A673 (cell line): Measurements from ENCODE around the gene PCNX1. TPM values are rescaled to one million over a fixed set of nuclear protein-coding genes. Genes with fewer than 3 reads are reported as not detected.

Experiments
- BruUV-seq: library from RNA; stranded (reverse); fragments of 400-500 nt; replicated peaks from 2 replicates; lab custom pipeline; 2021; lab: Mats Ljungman, UMichigan
- CTCF ChIA-PET: fragments of 300-600 bp; sonication (Branson Sonifier 250); formaldehyde crosslinking; loops from one replicate; lab custom pipeline; 2022; ENCODE audit warnings: antibody characterized with exemption; lab: Charles Lee
- POLR2A ChIA-PET: fragments of 300-600 bp; sonication (Branson Sonifier 250); formaldehyde crosslinking; loops from one replicate; lab custom pipeline; 2022; ENCODE audit warnings: antibody characterized with exemption; ENCODE audit not compliant: low non-redundant PET; lab: Charles Lee
- DNase-seq: peaks from one replicate; pipeline ENCODE4 v3.0.0-alpha.2; 2015; ENCODE audit warnings: low spot score
- H3K27ac ChIP-seq: fragments of 200-600 bp; sonication (generic); 2 replicates; pipeline ENCODE4 v1.5.1; 2016; ENCODE audit warnings: mixed run types, low read depth, mild to moderate bottlenecking, mixed read lengths, antibody characterized with exemption, low read length; ENCODE audit not compliant: poor library complexity, severe bottlenecking
- H3K27me3 ChIP-seq: fragments of 200-600 bp; sonication (generic); replicated peaks from 2 replicates; pipeline ENCODE4 v1.6.1; 2017; ENCODE audit warnings: mixed run types, low read depth, mild to moderate bottlenecking, mixed read lengths, antibody characterized with exemption, low read length; ENCODE audit not compliant: insufficient read depth, poor library complexity
- H3K36me3 ChIP-seq: fragments of 200-600 bp; sonication (generic); 2 replicates; pipeline ENCODE4 v1.6.1; 2016; ENCODE audit warnings: mixed run types, mild to moderate bottlenecking, mixed read lengths, antibody characterized with exemption, low read length; ENCODE audit not compliant: insufficient read depth, poor library complexity, severe bottlenecking
- H3K4me1 ChIP-seq: fragments of 200-600 bp; sonication (generic); 2 replicates; pipeline ENCODE4 v1.6.1; 2017; ENCODE audit warnings: mixed run types, mild to moderate bottlenecking, mixed read lengths, antibody characterized with exemption, low read length; ENCODE audit not compliant: insufficient read depth, poor library complexity, severe bottlenecking
- H3K4me3 ChIP-seq: fragments of 200-600 bp; sonication (generic); 2 replicates; pipeline ENCODE4 v1.5.1; 2016; ENCODE audit warnings: low read depth, mixed run types, mild to moderate bottlenecking, mixed read lengths, low read length; ENCODE audit not compliant: poor library complexity, severe bottlenecking
- H3K9me3 ChIP-seq: fragments of 200-600 bp; sonication (generic); 2 replicates; pipeline ENCODE4 v1.6.1; 2016; ENCODE audit warnings: mixed run types, low read depth, mild to moderate bottlenecking, mixed read lengths, antibody characterized with exemption, low read length; ENCODE audit not compliant: poor library complexity, severe bottlenecking
- EZH2 ChIP-seq: fragments of 200-600 bp; sonication (generic); IDR thresholded peaks from 2 replicates; pipeline ENCODE4 v1.6.1; 2017; ENCODE audit warnings: borderline replicate concordance, low read depth, mild to moderate bottlenecking, mixed read lengths, antibody characterized with exemption, low read length; ENCODE audit not compliant: poor library complexity, severe bottlenecking
- intact Hi-C: fragments of 100-400 bp; cut with micrococcal nuclease; formaldehyde crosslinking; loops from one replicate; pipeline ENCODE4 v1.10.0; 2022; ENCODE audit not compliant: unreplicated experiment
- total RNA-seq: library from RNA; stranded (reverse); gene quantifications from 2 replicates; pipeline ENCODE4 v1.2.3, GENCODE V29; 2021
- TF ChIP-seq, protein P1 (sequence below): fragments of 300-800, 200-600 bp; sonication (generic); conservative IDR thresholded peaks from 2 replicates; pipeline ENCODE4 v1.5.1; 2017; ENCODE audit warnings: low read depth, mild to moderate bottlenecking, antibody characterized with exemption, low read length, moderate library complexity, mixed read lengths

Gene PCNX1
- total RNA-seq, 1 experiment from 2014 or later: 60.7 TPM

DNA sequence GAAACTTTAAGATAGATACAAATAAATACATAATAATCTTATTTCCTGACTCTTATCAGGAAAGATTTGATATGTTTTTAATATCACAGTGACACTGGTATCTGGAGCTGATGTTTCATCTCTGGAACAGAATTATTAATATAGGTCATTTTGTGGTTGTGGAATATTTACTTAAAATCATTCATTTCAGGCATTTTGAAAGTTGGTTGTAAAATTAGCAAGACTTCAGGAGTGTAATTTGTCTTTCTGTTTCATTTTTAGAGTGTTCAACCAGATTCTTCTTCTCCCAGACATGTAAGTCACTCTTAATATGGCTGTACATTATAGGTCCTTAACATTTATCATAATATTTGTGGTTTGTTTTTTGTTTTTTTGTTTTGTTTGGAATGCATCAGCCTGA is 115.7 kb downstream of the PCNX1 start:
- no TSS peak for BruUV-seq
- ChIA-PET POLR2A (no interaction called here), CTCF (no interaction called here)
- intact Hi-C loops: no loop called here
- Histone ChIP-seq H3K4me3 (no peak overlapping the region), H3K27me3 (no peaks in the 10 kb centered on the region), H3K36me3 (peaks cover 7% of the 10 kb centered on the region), H3K27ac (no peak overlapping the region), H3K4me1 (peaks cover 9% of the 10 kb centered on the region), H3K9me3 (no peaks in the 10 kb centered on the region)
- TF ChIP-seq, protein P1, sequence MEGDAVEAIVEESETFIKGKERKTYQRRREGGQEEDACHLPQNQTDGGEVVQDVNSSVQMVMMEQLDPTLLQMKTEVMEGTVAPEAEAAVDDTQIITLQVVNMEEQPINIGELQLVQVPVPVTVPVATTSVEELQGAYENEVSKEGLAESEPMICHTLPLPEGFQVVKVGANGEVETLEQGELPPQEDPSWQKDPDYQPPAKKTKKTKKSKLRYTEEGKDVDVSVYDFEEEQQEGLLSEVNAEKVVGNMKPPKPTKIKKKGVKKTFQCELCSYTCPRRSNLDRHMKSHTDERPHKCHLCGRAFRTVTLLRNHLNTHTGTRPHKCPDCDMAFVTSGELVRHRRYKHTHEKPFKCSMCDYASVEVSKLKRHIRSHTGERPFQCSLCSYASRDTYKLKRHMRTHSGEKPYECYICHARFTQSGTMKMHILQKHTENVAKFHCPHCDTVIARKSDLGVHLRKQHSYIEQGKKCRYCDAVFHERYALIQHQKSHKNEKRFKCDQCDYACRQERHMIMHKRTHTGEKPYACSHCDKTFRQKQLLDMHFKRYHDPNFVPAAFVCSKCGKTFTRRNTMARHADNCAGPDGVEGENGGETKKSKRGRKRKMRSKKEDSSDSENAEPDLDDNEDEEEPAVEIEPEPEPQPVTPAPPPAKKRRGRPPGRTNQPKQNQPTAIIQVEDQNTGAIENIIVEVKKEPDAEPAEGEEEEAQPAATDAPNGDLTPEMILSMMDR: no peak
- TF ChIP-seq EZH2: no peak
- DNase-seq: no peak

DNA sequence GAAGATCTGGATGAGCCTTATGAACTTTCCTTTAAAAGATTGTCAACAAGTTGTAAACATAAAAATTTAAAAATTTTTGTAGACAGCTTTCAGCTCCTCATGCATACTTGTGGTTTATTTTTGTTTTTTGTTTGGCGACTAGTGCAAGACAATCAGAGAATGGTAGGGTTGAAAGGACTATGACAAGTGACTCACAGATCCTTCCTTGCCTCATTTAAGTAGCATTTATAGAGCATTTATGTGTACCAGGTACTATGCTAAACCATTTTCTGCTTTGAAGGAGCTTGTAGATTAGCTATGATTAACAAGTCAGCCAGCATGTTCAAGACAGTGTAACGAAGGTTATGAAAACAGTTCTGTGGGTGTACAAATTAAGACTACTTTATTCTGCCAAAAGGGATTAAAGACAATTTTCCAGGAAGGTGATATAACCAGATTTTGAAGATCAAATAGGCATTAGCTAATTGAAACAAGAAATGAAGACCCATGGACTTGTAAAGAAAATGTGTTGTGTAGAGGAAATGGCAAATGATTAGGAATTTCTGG is 122.0 kb downstream of the PCNX1 start:
- CTCF ChIA-PET: no interaction called here
- BruUV-seq: no TSS peak
- POLR2A ChIA-PET: no interaction called here
- TF ChIP-seq, protein P1: no peak
- TF ChIP-seq EZH2: no peak
- Histone ChIP-seq H3K9me3 (no peaks in the 10 kb centered on the region), H3K27ac (no peak overlapping the region), H3K36me3 (peaks cover 25% of the 10 kb centered on the region), H3K4me3 (no peak overlapping the region), H3K27me3 (no peaks in the 10 kb centered on the region), H3K4me1 (no peaks in the 10 kb centered on the region)
- DNase-seq: no peak
- intact Hi-C loops: no loop called here

DNA sequence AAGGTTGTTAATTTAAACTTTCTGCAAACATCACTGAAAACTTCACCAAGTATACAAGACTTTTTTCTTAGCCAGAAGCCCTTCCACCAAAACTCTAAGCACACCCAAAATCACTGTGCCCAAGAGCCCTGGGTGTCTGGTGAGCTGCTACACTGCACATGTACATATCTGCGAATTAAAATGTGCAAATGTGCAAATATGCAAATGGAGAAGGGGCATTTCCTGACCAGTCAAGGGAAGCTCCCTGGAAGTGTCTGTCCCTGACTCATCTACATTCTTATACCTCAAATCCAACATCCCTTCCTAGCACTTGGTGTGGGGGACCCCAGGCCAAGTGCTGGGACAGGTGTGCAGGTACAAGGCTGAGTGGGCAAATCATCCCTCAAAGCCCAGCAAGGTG is 123.7 kb downstream of the PCNX1 start:
- H3K4me1 ChIP-seq: no peaks in the 10 kb centered on the region
- no peaks in the 10 kb centered on the region for H3K9me3 ChIP-seq
- BruUV-seq: no TSS peak
- H3K27ac ChIP-seq: no peak overlapping the region
- no peak for DNase-seq
- CTCF ChIA-PET: no interaction called here
- TF ChIP-seq, protein P1: no peak
- TF ChIP-seq EZH2: no peak
- peaks cover 33% of the 10 kb centered on the region for H3K36me3 ChIP-seq
- intact Hi-C loops: no loop called here
- H3K4me3 ChIP-seq: no peak overlapping the region
- POLR2A ChIA-PET: no interaction called here
- no peaks in the 10 kb centered on the region for H3K27me3 ChIP-seq
